Uterus (tissue), 4 donors: ENCODE data around the gene C14orf119. TPM values are rescaled to one million over a fixed set of nuclear protein-coding genes. Genes with fewer than 3 reads are reported as not detected.
A peak's percentile ranks its signal among the peaks of the same experiment; 100 is the strongest.

Experiments
- DNase-seq, 2 donors: peaks; one replicate each; pipeline ENCODE4 v3.0.0-alpha.2; 2019 to 2020
- H3K27ac ChIP-seq, 2 donors: fragments of 200-600 bp; sonication (generic); 1 replicate in 1 of 2; 2 replicates in 1 of 2; pipeline ENCODE4 v1.5.1; 2016 to 2018
- H3K27me3 ChIP-seq, 2 donors: fragments of 200-600 bp; sonication (generic); one replicate each; pipeline ENCODE4 v1.5.1; 2018 to 2019; ENCODE audit warnings: control low read depth in 1 of 2
- H3K36me3 ChIP-seq, 2 donors: fragments of 200-600 bp; sonication (generic); one replicate each; pipeline ENCODE4 v1.5.1; 2019; ENCODE audit warnings: control low read depth in 1 of 2
- H3K4me1 ChIP-seq, 2 donors: fragments of 200-600 bp; sonication (generic); one replicate each; pipeline ENCODE4 v1.5.1; 2018 to 2019; ENCODE audit warnings: control low read depth in 1 of 2
- H3K4me3 ChIP-seq, 2 donors: fragments of 200-600 bp; sonication (generic); 1 replicate in 1 of 2; 2 replicates in 1 of 2; pipeline ENCODE4 v1.5.1; 2018 to 2019; ENCODE audit warnings: mild to moderate bottlenecking in 1 of 2
- H3K9me3 ChIP-seq, 2 donors: fragments of 200-600 bp; sonication (generic); one replicate each; pipeline ENCODE4 v1.5.1; 2019; ENCODE audit warnings: control low read depth in 1 of 2
- CTCF ChIP-seq, 4 experiments: fragments of 200-600 bp in 2 of 4; fragments of 450-650 bp in 2 of 4; sonication (generic) in 2 of 4; IDR thresholded peaks; one replicate each; pipeline ENCODE4 v1.5.1; 2016 to 2019; ENCODE audit warnings: antibody characterized with exemption in 4 of 4, mild to moderate bottlenecking in 2 of 4, moderate library complexity in 1 of 4
- POLR2A ChIP-seq, 2 donors: fragments of 450-650 bp; IDR thresholded peaks; one replicate each; pipeline ENCODE4 v1.6.1; 2016; ENCODE audit warnings: antibody characterized with exemption in 2 of 2, mild to moderate bottlenecking in 1 of 2, moderate library complexity in 1 of 2
- intact Hi-C: fragments of 100-400 bp; cut with DNase I; formaldehyde crosslinking; loops from one replicate; pipeline ENCODE4 v1.15.1; 2023; ENCODE audit warnings: low total_unique reads
- total RNA-seq, 4 donors: library from RNA; depleted of rRNA in 3 of 4; stranded (reverse); fragments of >200 nt in 3 of 4; gene quantifications; one replicate each; pipeline versions ENCODE4 v1.1.0 to v1.2.4, GENCODE V29; 2014 to 2023
- donor health status: DM: yes; HTN: yes; CAD: no.

Gene C14orf119
- total RNA-seq, 4 donors from 2014 or later = 12.3 to 41.6 (median 26.7) TPM

- no peak for DNase-seq
- Histone ChIP-seq H3K27me3 (no peaks in the 10 kb centered on the region), H3K9me3 (no peaks in the 10 kb centered on the region), H3K4me1 (peaks cover 0 to 4% of the 10 kb centered on the region in 2 donors), H3K4me3 (no peak within 1 kb of the TSS), H3K27ac (no peak within 1 kb of the TSS), H3K36me3 (no peaks in the 10 kb centered on the region)
- TF ChIP-seq CTCF (IDR thresholded peaks at IDR 0.05) = no peak
- no peak for TF ChIP-seq POLR2A (IDR thresholded peaks at IDR 0.05)
- intact Hi-C loops = loop anchor here (2.0 kb wide), 1 partner anchor 68 kb away; no protein-coding TSS in a partner anchor
Measured at GRCh38 chr14:23118506-23119362, 23.4 kb downstream of the C14orf119 start, which contains the start of gene CEBPE. CEBPE (minus strand) TSS chr14:23119255; CDS start chr14:23119091, 164 bp downstream.

- no peak for DNase-seq
- H3K4me1 ChIP-seq = peaks cover 0 to 4% of the 10 kb centered on the region in 2 donors
- H3K9me3 ChIP-seq = no peaks in the 10 kb centered on the region
- H3K4me3 ChIP-seq = no peak overlapping the region
- H3K36me3 ChIP-seq = no peaks in the 10 kb centered on the region
- H3K27ac ChIP-seq = no peak overlapping the region
- H3K27me3 ChIP-seq = no peaks in the 10 kb centered on the region
- TF ChIP-seq POLR2A (IDR thresholded peaks at IDR 0.05) (no peak), CTCF (IDR thresholded peaks at IDR 0.05) (no peak)
- intact Hi-C loops = loop anchor here (2.0 kb wide), 1 partner anchor 67 kb away; no protein-coding TSS in a partner anchor
Measured at GRCh38 chr14:23119363-23120327, 24.3 kb downstream of the C14orf119 start.

- no peaks in the 10 kb centered on the region for H3K27me3 ChIP-seq
- H3K9me3 ChIP-seq = no peaks in the 10 kb centered on the region
- TF ChIP-seq CTCF (IDR thresholded peaks at IDR 0.05) = peak; percentile 100
- peak in 1 of 2 donors; percentile 43 for TF ChIP-seq POLR2A (IDR thresholded peaks at IDR 0.05)
- intact Hi-C loops = no loop called here
- H3K4me1 ChIP-seq = peaks cover 0 to 4% of the 10 kb centered on the region in 2 donors
- no peaks in the 10 kb centered on the region for H3K36me3 ChIP-seq
- no peak overlapping the region for H3K4me3 ChIP-seq
- peak; percentile 93 for DNase-seq
- peak overlapping the region; percentile 77 to 83 for H3K27ac ChIP-seq
Measured at GRCh38 chr14:23120541-23121251, 25.4 kb downstream of the C14orf119 start.

GRCh38 chr14:23121361-23121771 is 26.1 kb downstream of the C14orf119 start:
- Histone ChIP-seq H3K27ac (peak overlapping the region; percentile 77 to 83), H3K4me3 (no peak overlapping the region), H3K9me3 (no peaks in the 10 kb centered on the region), H3K36me3 (no peaks in the 10 kb centered on the region), H3K4me1 (peaks cover 0 to 4% of the 10 kb centered on the region in 2 donors), H3K27me3 (no peaks in the 10 kb centered on the region)
- intact Hi-C loops = no loop called here
- no peak for TF ChIP-seq POLR2A (IDR thresholded peaks at IDR 0.05)
- TF ChIP-seq CTCF (IDR thresholded peaks at IDR 0.05) = no peak
- peak; percentile 74 to 84 for DNase-seq
